ENCODE data around the gene GET3. TPM values are rescaled to one million over a fixed set of nuclear protein-coding genes. Genes with fewer than 3 reads are reported as not detected.

GET3 gene
- total and polyA plus RNA-seq, 2 of the 4 experiments (the other 2 are of a cell fraction): 129 to 152 TPM

GRCh38 chr19:12715929-12716328 is 21.4 kb upstream of the GET3 start:
- Histone ChIP-seq H2AK9ac (replicated peaks; ENCODE audit: low read depth, low read length, poor library complexity) (no peak overlapping the region), H2BK20ac (ENCODE audit: low read depth, low read length) (no peak overlapping the region), H3K9me3 (ENCODE audit: control insufficient read depth, insufficient read depth, low read length) (no peaks in the 10 kb centered on the region)

More at GRCh38 chr19:12715929-12716328, 21.4 kb upstream of the GET3 start:
- Histone ChIP-seq H2AK5ac (ENCODE audit: low read depth, low read length) (no peak overlapping the region), H4K91ac (ENCODE audit: insufficient read depth, low read depth, low read length) (no peak overlapping the region), H3K23ac (ENCODE audit: low read depth, low read length) (no peak overlapping the region), H3K18ac (ENCODE audit: low read depth, low read length) (no peak overlapping the region), H3K14ac (replicated peaks; ENCODE audit: low read depth, low read length) (no peak overlapping the region), H3K27me3 (ENCODE audit: control insufficient read depth, insufficient read depth, low read length) (no peaks in the 10 kb centered on the region), H2BK120ac (ENCODE audit: low read depth, low read length) (no peak overlapping the region), H3K9ac (ENCODE audit: low read depth, low read length) (no peak overlapping the region), H4K5ac (ENCODE audit: low read depth, low read length) (no peak overlapping the region), H3K9me1 (ENCODE audit: insufficient read depth, low read length) (peaks cover 10% of the 10 kb centered on the region; the same call in 1 of the 2 replicates), H4K8ac (ENCODE audit: low read depth in 2 of 2, low read length in 2 of 2) (no peak overlapping the region), H3K56ac (ENCODE audit: extremely low read depth, insufficient read depth, low read length) (no peak overlapping the region), H3K4me2 (ENCODE audit: low read depth, low read length) (no peak overlapping the region), H4K20me1 (ENCODE audit: insufficient read depth, low read length) (peaks cover 21% of the 10 kb centered on the region), H3K4me1 (ENCODE audit: control insufficient read depth, insufficient read depth, low read length) (peaks cover 2% of the 10 kb centered on the region), H3K27ac (ENCODE audit: insufficient read depth, low read length) (no peak overlapping the region), H2BK5ac (ENCODE audit: low read depth, low read length, poor library complexity, severe bottlenecking) (no peak overlapping the region), H2BK15ac (ENCODE audit: low read depth, low read length) (no peak overlapping the region), H3K36me3 (ENCODE audit: control insufficient read depth, insufficient read depth, low read length) (peaks cover 54% of the 10 kb centered on the region), H3K79me1 (ENCODE audit: low read depth in 1 of 2, low read length in 2 of 2) (peaks cover 25 to 66% of the 10 kb centered on the region in 2 experiments), H3K4ac (ENCODE audit: low read depth, low read length) (no peak overlapping the region), H2AFZ (replicated peaks; ENCODE audit: low read length, poor library complexity) (no peak overlapping the region), H3K4me3 (ENCODE audit: insufficient read depth, low read depth, low read length) (no peak overlapping the region)
- no peak for TF ChIP-seq CTCF (conservative IDR thresholded peaks at IDR 0.05; ENCODE audit: low read depth, low read length)
- TF ChIP-seq RCOR1 (IDR thresholded peaks at IDR 0.05; ENCODE audit: insufficient replicate concordance, low read length): no peak
- TF ChIP-seq MAZ (IDR thresholded peaks at IDR 0.05; ENCODE audit: borderline replicate concordance, low read depth, low read length): no peak
- TF ChIP-seq USF2 (IDR thresholded peaks at IDR 0.05; ENCODE audit: low read depth, low read length): no peak
- no peak for TF ChIP-seq MXI1 (IDR thresholded peaks at IDR 0.05; ENCODE audit: borderline replicate concordance, low read depth, low read length)
- no peak for TF ChIP-seq ELK1 (IDR thresholded peaks at IDR 0.05; ENCODE audit: borderline replicate concordance, low read depth, low read length)
- no peak for TF ChIP-seq SMC3 (IDR thresholded peaks at IDR 0.05; ENCODE audit: low read depth, low read length)
- no peak for TF ChIP-seq CHD1 (IDR thresholded peaks at IDR 0.05; ENCODE audit: low read depth, low read length)
- TF ChIP-seq NFE2L2 (IDR thresholded peaks at IDR 0.05; ENCODE audit: low read depth, low read length): no peak
- TF ChIP-seq RFX5 (IDR thresholded peaks at IDR 0.05; ENCODE audit: low read depth, low read length): no peak
- TF ChIP-seq MAFK (IDR thresholded peaks at IDR 0.05; ENCODE audit: low read depth, low read length): no peak
- no peak for TF ChIP-seq BHLHE40 (IDR thresholded peaks at IDR 0.05; ENCODE audit: low read depth, low read length)
- TF ChIP-seq POLR2A (IDR thresholded peaks at IDR 0.05; ENCODE audit: low read depth, low read length): no peak
- TF ChIP-seq RAD21 (IDR thresholded peaks at IDR 0.05; ENCODE audit: low read length): no peak
- TF ChIP-seq CEBPB (IDR thresholded peaks at IDR 0.05; ENCODE audit: low read depth, low read length): no peak
- ChIA-PET POLR2A (ENCODE audit: unreplicated experiment) (interaction anchor here (0.6 kb wide), 1 partner anchor 223 kb away, joined by 9 read pairs; no protein-coding TSS in a partner anchor), CTCF (no interaction called here)
- in situ Hi-C loops (cut with MboI; ENCODE audit: low sequenced_read_pairs) (no loop called here), intact Hi-C loops (cut with micrococcal nuclease) (no loop called here), dilution Hi-C loops (cut with HindIII; ENCODE audit: low sequenced_read_pairs, unreplicated experiment) (no loop called here)
- WGBS, 2 experiments (ENCODE audit: extremely low coverage in 2 of 2, insufficient read length in 1 of 2): 100% methylated on average over 1 of the region's 3 CpGs; no CpG with 5 or more reads in 1 of the 2 experiments
- BruUV-seq (replicated peaks): no TSS peak
- ATAC-seq (ENCODE audit: low read depth) (no peak), DNase-seq (no peak)
